Hematopoietic multipotent progenitor cell treated with erythropoietin and hydrocortisone succinate and interleukin-3 and kit ligand, for 4 days (in vitro differentiated cells): Measurements from ENCODE around the gene SPRED1.
A peak's percentile ranks its signal among the peaks of the same experiment; 100 is the strongest.

Experiments used
- DNase-seq: peaks from one replicate; pipeline ENCODE4 v3.0.0-alpha.2; 2015

Gene SPRED1

GRCh38 chr15:38369936-38370478, 117.4 kb downstream of the SPRED1 start:
- DNase-seq = no peak

GRCh38 chr15:38373016-38373415, 120.4 kb downstream of the SPRED1 start:
- DNase-seq = no peak

- DNase-seq = no peak
These were observed 121.4 kb downstream of the SPRED1 start for GRCh38 chr15:38374029-38374428.

GRCh38 chr15:38374556-38374955, 121.9 kb downstream of the SPRED1 start:
- DNase-seq = no peak

- no peak for DNase-seq
These were observed 123.4 kb downstream of the SPRED1 start for GRCh38 chr15:38376081-38376480.

- DNase-seq = no peak
These were observed 125.0 kb downstream of the SPRED1 start for GRCh38 chr15:38377636-38378035.

- DNase-seq = peak; percentile 49
These were observed 125.5 kb downstream of the SPRED1 start for GRCh38 chr15:38378161-38378560.

- peak; percentile 77 for DNase-seq
These were observed 137.4 kb downstream of the SPRED1 start for GRCh38 chr15:38389924-38390542.

- DNase-seq = no peak
These were observed 138.6 kb downstream of the SPRED1 start for GRCh38 chr15:38391191-38391590.

- DNase-seq = peak; percentile 5
These were observed 145.5 kb downstream of the SPRED1 start for GRCh38 chr15:38398134-38398533.

GRCh38 chr15:38401106-38401505, 148.5 kb downstream of the SPRED1 start:
- no peak for DNase-seq

GRCh38 chr15:38401701-38402100, 149.1 kb downstream of the SPRED1 start:
- DNase-seq = no peak

- no peak for DNase-seq
These were observed 153.8 kb downstream of the SPRED1 start for GRCh38 chr15:38406436-38406835.
